Esophagus muscularis mucosa (tissue), 3 donors: ENCODE measurements around the gene ORAI3.

Experiments
- POLR2A ChIP-seq: fragments of 450-650 bp; IDR thresholded peaks from one replicate; pipeline ENCODE4 v1.6.1; 2017; ENCODE audit warnings: antibody characterized with exemption, moderate library complexity, mild to moderate bottlenecking, low read depth
- POLR2AphosphoS5 ChIP-seq, 2 donors: sonication (generic); formaldehyde crosslinking; IDR thresholded peaks; one replicate each; pipeline ENCODE4 v1.6.1; 2017; ENCODE audit warnings: antibody characterized with exemption in 2 of 2
- TF ChIP-seq, protein P1 (sequence below), 3 experiments: fragments of 200-600 bp in 2 of 3; fragments of 450-650 bp in 1 of 3; sonication (generic) in 2 of 3; IDR thresholded peaks; one replicate each; pipeline ENCODE4 v1.5.1; 2017 to 2019; ENCODE audit warnings: antibody characterized with exemption in 3 of 3, mild to moderate bottlenecking in 2 of 3, moderate library complexity in 1 of 3

DNA sequence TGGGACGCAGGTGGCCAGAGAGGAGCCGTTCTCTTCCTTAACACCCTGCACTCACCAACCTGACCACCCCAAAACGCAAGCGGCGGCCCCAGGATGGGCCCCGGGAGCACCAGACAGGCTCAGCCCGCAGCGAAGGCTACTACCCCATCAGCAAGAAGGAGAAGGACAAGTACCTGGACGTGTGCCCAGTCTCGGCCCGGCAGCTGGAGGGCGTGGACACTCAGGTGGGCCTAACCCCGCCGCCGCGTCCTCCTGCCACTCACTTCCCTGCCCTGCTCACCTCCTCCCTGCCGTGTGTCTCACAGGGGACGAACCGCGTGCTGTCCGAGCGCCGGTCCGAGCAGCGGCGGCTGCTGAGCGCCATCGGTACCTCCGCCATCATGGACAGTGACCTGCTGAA, 31.6 kb downstream of the ORAI3 start:
- TF ChIP-seq POLR2A (no peak), POLR2AphosphoS5 (IDR thresholded peaks at IDR 0.05) (no peak)
- TF ChIP-seq, protein P1, sequence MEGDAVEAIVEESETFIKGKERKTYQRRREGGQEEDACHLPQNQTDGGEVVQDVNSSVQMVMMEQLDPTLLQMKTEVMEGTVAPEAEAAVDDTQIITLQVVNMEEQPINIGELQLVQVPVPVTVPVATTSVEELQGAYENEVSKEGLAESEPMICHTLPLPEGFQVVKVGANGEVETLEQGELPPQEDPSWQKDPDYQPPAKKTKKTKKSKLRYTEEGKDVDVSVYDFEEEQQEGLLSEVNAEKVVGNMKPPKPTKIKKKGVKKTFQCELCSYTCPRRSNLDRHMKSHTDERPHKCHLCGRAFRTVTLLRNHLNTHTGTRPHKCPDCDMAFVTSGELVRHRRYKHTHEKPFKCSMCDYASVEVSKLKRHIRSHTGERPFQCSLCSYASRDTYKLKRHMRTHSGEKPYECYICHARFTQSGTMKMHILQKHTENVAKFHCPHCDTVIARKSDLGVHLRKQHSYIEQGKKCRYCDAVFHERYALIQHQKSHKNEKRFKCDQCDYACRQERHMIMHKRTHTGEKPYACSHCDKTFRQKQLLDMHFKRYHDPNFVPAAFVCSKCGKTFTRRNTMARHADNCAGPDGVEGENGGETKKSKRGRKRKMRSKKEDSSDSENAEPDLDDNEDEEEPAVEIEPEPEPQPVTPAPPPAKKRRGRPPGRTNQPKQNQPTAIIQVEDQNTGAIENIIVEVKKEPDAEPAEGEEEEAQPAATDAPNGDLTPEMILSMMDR (IDR thresholded peaks at IDR 0.05), result no peak
